Lower lobe of right lung (tissue), 2 donors: ENCODE measurements around the gene UFD1. TPM values are rescaled to one million over a fixed set of nuclear protein-coding genes. Genes with fewer than 3 reads are reported as not detected.
A peak's percentile ranks its signal among the peaks of the same experiment; 100 is the strongest.

Experiments used
- ATAC-seq, 2 donors: fragments of 200-7000 bp; cut with Tn5 transposase; one replicate each; pipeline ENCODE4 v1.9.1; 2020 to 2022; ENCODE audit warnings: mild to moderate bottlenecking in 2 of 2, moderate library complexity in 2 of 2
- DNase-seq: peaks from one replicate; pipeline ENCODE4 v3.0.0-alpha.2; 2020
- H3K27ac ChIP-seq: fragments of 200-600 bp; one replicate; pipeline ENCODE4 v1.8.0; 2022
- H3K27me3 ChIP-seq: fragments of 200-600 bp; one replicate; pipeline ENCODE4 v1.8.0; 2022; ENCODE audit warnings: low read depth
- H3K36me3 ChIP-seq: fragments of 200-600 bp; one replicate; pipeline ENCODE4 v1.8.0; 2022; ENCODE audit warnings: mild to moderate bottlenecking
- H3K4me1 ChIP-seq: fragments of 200-600 bp; one replicate; pipeline ENCODE4 v1.8.0; 2022
- H3K4me3 ChIP-seq: fragments of 200-600 bp; one replicate; pipeline ENCODE4 v1.8.0; 2022; ENCODE audit warnings: mild to moderate bottlenecking
- H3K9me3 ChIP-seq: fragments of 200-600 bp; one replicate; pipeline ENCODE4 v1.8.0; 2022
- CTCF ChIP-seq: fragments of 200-600 bp; IDR thresholded peaks from one replicate; pipeline ENCODE4 v1.8.0; 2022; ENCODE audit warnings: antibody characterized with exemption, mild to moderate bottlenecking
- intact Hi-C: fragments of 100-400 bp; cut with DNase I; formaldehyde crosslinking; loops from one replicate; pipeline ENCODE4 v1.11.0; 2022
- total RNA-seq: library from RNA; stranded (reverse); fragmentation: NEBNext Ultra II Directional; extraction: Animal tissue kit (Norgen Biotek cat#: 25700); gene quantifications from one replicate; pipeline ENCODE4 v1.2.1, GENCODE V29; 2021
- donor health status: DM: no; HTN: yes; CAD: no; lungs with severe emphysema.

The UFD1 gene
- total RNA-seq, 1 donor from 2014 or later = 36.7 TPM

- ATAC-seq (no peak), DNase-seq (no peak)
- Histone ChIP-seq H3K4me3 (no peak overlapping the region), H3K36me3 (peaks cover 93% of the 10 kb centered on the region), H3K27me3 (no peaks in the 10 kb centered on the region), H3K9me3 (no peaks in the 10 kb centered on the region), H3K27ac (no peak overlapping the region), H3K4me1 (no peaks in the 10 kb centered on the region)
- intact Hi-C loops = no loop called here
- no peak for TF ChIP-seq CTCF
These were observed 12.8 kb downstream of the UFD1 start for GRCh38 chr22:19466126-19466716.

GRCh38 chr22:19464975-19465374, 14.0 kb downstream of the UFD1 start:
- DNase-seq = no peak
- no peak for ATAC-seq
- Histone ChIP-seq H3K9me3 (no peaks in the 10 kb centered on the region), H3K4me1 (no peaks in the 10 kb centered on the region), H3K4me3 (no peak overlapping the region), H3K27me3 (no peaks in the 10 kb centered on the region), H3K36me3 (peaks cover 89% of the 10 kb centered on the region), H3K27ac (no peak overlapping the region)
- intact Hi-C loops = no loop called here
- no peak for TF ChIP-seq CTCF

GRCh38 chr22:19464546-19464945, 14.4 kb downstream of the UFD1 start:
- H3K4me3 ChIP-seq = no peak overlapping the region
- intact Hi-C loops = no loop called here
- DNase-seq = no peak
- H3K4me1 ChIP-seq = no peaks in the 10 kb centered on the region
- H3K36me3 ChIP-seq = peaks cover 85% of the 10 kb centered on the region
- no peaks in the 10 kb centered on the region for H3K9me3 ChIP-seq
- no peak for TF ChIP-seq CTCF
- no peak overlapping the region for H3K27ac ChIP-seq
- no peaks in the 10 kb centered on the region for H3K27me3 ChIP-seq
- no peak for ATAC-seq

- intact Hi-C loops = no loop called here
- no peak overlapping the region for H3K4me3 ChIP-seq
- ATAC-seq = peak; percentile 53 to 83
These were observed 15.2 kb downstream of the UFD1 start for GRCh38 chr22:19463491-19464469.

GRCh38 chr22:19463008-19463407, 16.0 kb downstream of the UFD1 start:
- TF ChIP-seq CTCF = no peak
- Histone ChIP-seq H3K4me3 (no peak overlapping the region), H3K36me3 (peaks cover 82% of the 10 kb centered on the region), H3K27me3 (no peaks in the 10 kb centered on the region), H3K4me1 (no peaks in the 10 kb centered on the region), H3K27ac (no peak overlapping the region), H3K9me3 (no peaks in the 10 kb centered on the region)
- no peak for DNase-seq
- intact Hi-C loops = no loop called here
- ATAC-seq = no peak

More at GRCh38 chr22:19463491-19464469, 15.2 kb downstream of the UFD1 start:
- Histone ChIP-seq H3K36me3 (peaks cover 82% of the 10 kb centered on the region), H3K4me1 (no peaks in the 10 kb centered on the region), H3K9me3 (no peaks in the 10 kb centered on the region), H3K27me3 (no peaks in the 10 kb centered on the region), H3K27ac (peak overlapping the region; percentile 9)
- DNase-seq = no peak
- no peak for TF ChIP-seq CTCF
